ENCODE data around the gene B3GNT5. TPM values are rescaled to one million over a fixed set of nuclear protein-coding genes. Genes with fewer than 3 reads are reported as not detected.

B3GNT5 gene
- polyA plus RNA-seq, 3 donors: 14.1 to 17.7 (median 14.2) TPM

- Histone ChIP-seq H2AFZ (ENCODE audit: insufficient read depth, low read depth, low read length, poor library complexity, severe bottlenecking) (no peak overlapping the region), H3K4me2 (replicated peaks; ENCODE audit: extremely low read depth, low read length, poor library complexity, severe bottlenecking) (no peak overlapping the region), H3K27ac (ENCODE audit: low read depth in 1 of 2, low read length in 2 of 2) (no peak overlapping the region), H3K4me3 (replicated peaks in 1 of 3; ENCODE audit: low read depth in 2 of 3, low read length in 3 of 3) (no peak overlapping the region), H3K36me3 (replicated peaks in 1 of 2; ENCODE audit: control insufficient read depth in 1 of 2, insufficient read depth in 2 of 2, low read length in 2 of 2) (no peaks in the 10 kb centered on the region), H3K27me3 (ENCODE audit: control insufficient read depth in 2 of 2, insufficient read depth in 2 of 2, low read length in 2 of 2) (no peaks in the 10 kb centered on the region), H3K4me1 (ENCODE audit: control insufficient read depth in 1 of 2, insufficient read depth in 2 of 2, low read length in 2 of 2) (peaks cover 43 to 50% of the 10 kb centered on the region in 2 donors), H3K79me2 (ENCODE audit: insufficient read depth, low read length) (no peaks in the 10 kb centered on the region), H3K9me3 (replicated peaks in 1 of 2; ENCODE audit: control insufficient read depth in 1 of 2, insufficient read depth in 1 of 2, low read length in 2 of 2) (no peaks in the 10 kb centered on the region), H3K9ac (ENCODE audit: insufficient read depth, low read length, poor library complexity, severe bottlenecking) (no peak overlapping the region), H4K20me1 (ENCODE audit: insufficient read depth, low read length) (no peaks in the 10 kb centered on the region)
- H3K36me3 Mint-ChIP-seq: peaks cover 0 to 1% of the 10 kb centered on the region in 2 donors
- intact Hi-C loops (cut with micrococcal nuclease): loop anchor here in 1 of 2 donors (10.0 kb wide), 1 partner anchor 46 kb away; the partner anchor contains the start of gene B3GNT5
- no peak overlapping the region for H3K4me3 Mint-ChIP-seq
- TF ChIP-seq, protein P1, sequence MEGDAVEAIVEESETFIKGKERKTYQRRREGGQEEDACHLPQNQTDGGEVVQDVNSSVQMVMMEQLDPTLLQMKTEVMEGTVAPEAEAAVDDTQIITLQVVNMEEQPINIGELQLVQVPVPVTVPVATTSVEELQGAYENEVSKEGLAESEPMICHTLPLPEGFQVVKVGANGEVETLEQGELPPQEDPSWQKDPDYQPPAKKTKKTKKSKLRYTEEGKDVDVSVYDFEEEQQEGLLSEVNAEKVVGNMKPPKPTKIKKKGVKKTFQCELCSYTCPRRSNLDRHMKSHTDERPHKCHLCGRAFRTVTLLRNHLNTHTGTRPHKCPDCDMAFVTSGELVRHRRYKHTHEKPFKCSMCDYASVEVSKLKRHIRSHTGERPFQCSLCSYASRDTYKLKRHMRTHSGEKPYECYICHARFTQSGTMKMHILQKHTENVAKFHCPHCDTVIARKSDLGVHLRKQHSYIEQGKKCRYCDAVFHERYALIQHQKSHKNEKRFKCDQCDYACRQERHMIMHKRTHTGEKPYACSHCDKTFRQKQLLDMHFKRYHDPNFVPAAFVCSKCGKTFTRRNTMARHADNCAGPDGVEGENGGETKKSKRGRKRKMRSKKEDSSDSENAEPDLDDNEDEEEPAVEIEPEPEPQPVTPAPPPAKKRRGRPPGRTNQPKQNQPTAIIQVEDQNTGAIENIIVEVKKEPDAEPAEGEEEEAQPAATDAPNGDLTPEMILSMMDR (IDR thresholded peaks at IDR 0.05): no peak
- peak overlapping the region in 1 of 7 donors; percentile 37 for H3K27ac Mint-ChIP-seq
- peaks cover 0 to 7% (median 1%) of the 10 kb centered on the region in 7 donors for H3K9me3 Mint-ChIP-seq
- WGBS (ENCODE audit: insufficient coverage): 90% methylated on average over 2 of the region's 6 CpGs
- peaks cover 54% of the 10 kb centered on the region for H3K4me1 Mint-ChIP-seq
- H3K27me3 Mint-ChIP-seq (ENCODE audit: low read depth in 3 of 3): peaks cover 0 to 5% (median 3%) of the 10 kb centered on the region in 3 donors
- DNase-seq: no peak
Measured at GRCh38 chr3:183300996-183301562, 48.0 kb downstream of the B3GNT5 start.

DNA sequence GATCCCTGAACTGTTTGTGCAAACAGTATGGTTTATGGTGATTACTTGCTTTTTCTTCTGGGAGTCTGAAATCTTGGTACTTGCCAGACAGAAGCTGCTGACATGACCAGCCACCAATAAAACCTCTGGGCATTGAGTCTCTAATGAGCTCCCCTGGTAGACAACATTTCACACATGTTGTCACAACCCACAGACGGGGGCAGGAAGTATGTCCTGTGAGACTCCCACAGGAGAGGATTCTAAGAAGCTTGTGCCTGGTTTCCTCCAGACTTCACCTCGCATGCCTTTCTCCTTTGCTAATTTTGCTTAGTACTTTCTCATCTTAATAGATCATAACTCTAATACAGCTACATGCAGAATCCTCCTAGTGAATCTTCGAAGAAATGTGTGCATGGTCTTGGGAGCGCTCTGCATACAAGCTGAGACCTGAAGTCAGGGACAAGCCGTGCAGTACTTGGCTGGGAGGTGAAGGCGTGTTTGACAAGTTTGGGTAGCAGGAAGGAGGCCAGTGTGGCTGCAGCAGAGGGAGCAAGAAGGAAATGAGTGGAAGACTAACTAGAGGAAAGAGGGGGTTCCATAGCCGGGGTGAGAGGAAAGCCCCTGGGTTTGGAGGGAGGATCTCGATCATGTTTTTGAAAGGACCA lies 49.0 kb downstream of the B3GNT5 start:
- intact Hi-C loops (cut with micrococcal nuclease): loop anchor here in 1 of 2 donors (10.0 kb wide), 1 partner anchor 47 kb away; the partner anchor contains the start of gene B3GNT5
- no peak overlapping the region for H2AFZ ChIP-seq (ENCODE audit: insufficient read depth, low read depth, low read length, poor library complexity, severe bottlenecking)
- no peak for DNase-seq
- no peak overlapping the region for H3K27ac ChIP-seq (ENCODE audit: low read depth in 1 of 2, low read length in 2 of 2)
- H3K4me2 ChIP-seq (replicated peaks; ENCODE audit: extremely low read depth, low read length, poor library complexity, severe bottlenecking): no peak overlapping the region
- H3K4me3 Mint-ChIP-seq: no peak overlapping the region
- H3K27ac Mint-ChIP-seq: peak overlapping the region in 1 of 7 donors; percentile 68
- no peaks in the 10 kb centered on the region for H3K9me3 ChIP-seq (replicated peaks in 1 of 2; ENCODE audit: control insufficient read depth in 1 of 2, insufficient read depth in 1 of 2, low read length in 2 of 2)
- H3K4me3 ChIP-seq (replicated peaks in 1 of 3; ENCODE audit: low read depth in 2 of 3, low read length in 3 of 3): no peak overlapping the region
- peaks cover 0 to 1% of the 10 kb centered on the region in 2 donors for H3K36me3 Mint-ChIP-seq
- H3K9ac ChIP-seq (ENCODE audit: insufficient read depth, low read length, poor library complexity, severe bottlenecking): no peak overlapping the region
- peaks cover 43 to 55% of the 10 kb centered on the region in 2 donors for H3K4me1 ChIP-seq (ENCODE audit: control insufficient read depth in 1 of 2, insufficient read depth in 2 of 2, low read length in 2 of 2)
- no peaks in the 10 kb centered on the region for H3K27me3 ChIP-seq (ENCODE audit: control insufficient read depth in 2 of 2, insufficient read depth in 2 of 2, low read length in 2 of 2)
- H3K36me3 ChIP-seq (replicated peaks in 1 of 2; ENCODE audit: control insufficient read depth in 1 of 2, insufficient read depth in 2 of 2, low read length in 2 of 2): no peaks in the 10 kb centered on the region
- TF ChIP-seq, protein P1 (IDR thresholded peaks at IDR 0.05): no peak
- 64% methylated on average over 6 of the region's 8 CpGs for WGBS (ENCODE audit: insufficient coverage)
- peaks cover 56% of the 10 kb centered on the region for H3K4me1 Mint-ChIP-seq
- no peaks in the 10 kb centered on the region for H3K79me2 ChIP-seq (ENCODE audit: insufficient read depth, low read length)
- H3K27me3 Mint-ChIP-seq (ENCODE audit: low read depth in 3 of 3): peaks cover 0 to 5% (median 3%) of the 10 kb centered on the region in 3 donors
- peaks cover 0 to 1% (median 0%) of the 10 kb centered on the region in 7 donors for H3K9me3 Mint-ChIP-seq
- H4K20me1 ChIP-seq (ENCODE audit: insufficient read depth, low read length): no peaks in the 10 kb centered on the region

Data from CD14-positive monocyte (primary cell).